Neural cell (in vitro differentiated cells): ENCODE results near the gene PCCA. TPM values are rescaled to one million over a fixed set of nuclear protein-coding genes. Genes with fewer than 3 reads are reported as not detected.

Experiments
- H2AFZ ChIP-seq: fragments of 200-600, 300-800 bp; sonication (generic), shearing (Covaris generic); 2 replicates; pipeline ENCODE4 v1.6.0; 2014; ENCODE audit warnings: low read depth, mild to moderate bottlenecking, antibody characterized with exemption, low read length, moderate library complexity
- H3F3A ChIP-seq: fragments of 200-600 bp; shearing (Covaris generic); 2 replicates; pipeline ENCODE4 v1.6.1; 2016; ENCODE audit warnings: mild to moderate bottlenecking, moderate library complexity, mixed read lengths, antibody characterized with exemption, low read length; ENCODE audit not compliant: insufficient read depth, poor library complexity, severe bottlenecking
- H3K27ac ChIP-seq: fragments of 200-600, 300-800 bp; sonication (generic), shearing (Covaris generic); 2 replicates; pipeline ENCODE4 v1.5.1; 2014; ENCODE audit warnings: mild to moderate bottlenecking, low read length, moderate library complexity
- H3K27me3 ChIP-seq: fragments of 300-800, 200-600 bp; sonication (generic), shearing (Covaris generic); 2 replicates; pipeline ENCODE4 v1.6.0; 2014; ENCODE audit warnings: mild to moderate bottlenecking, low read depth, low read length, moderate library complexity; ENCODE audit not compliant: insufficient read depth
- H3K36me3 ChIP-seq: fragments of 300-800, 200-600 bp; sonication (generic), shearing (Covaris generic); 2 replicates; pipeline ENCODE4 v1.5.1; 2014; ENCODE audit warnings: mild to moderate bottlenecking, antibody characterized with exemption, low read length, moderate library complexity; ENCODE audit not compliant: insufficient read depth
- H3K4me2 ChIP-seq: fragments of 300-800, 200-600 bp; sonication (generic), shearing (Covaris generic); 2 replicates; pipeline ENCODE4 v1.6.0; 2014; ENCODE audit warnings: mild to moderate bottlenecking, low read length
- H3K4me3 ChIP-seq: fragments of 300-800, 200-600 bp; sonication (generic), shearing (Covaris generic); 2 replicates; pipeline ENCODE4 v1.5.1; 2014; ENCODE audit warnings: mild to moderate bottlenecking, low read length, moderate library complexity
- H3K79me2 ChIP-seq: fragments of 200-600 bp; shearing (Covaris generic); replicated peaks from 2 replicates; pipeline ENCODE4 v1.6.0; 2014; ENCODE audit warnings: mild to moderate bottlenecking, low read length, moderate library complexity; ENCODE audit not compliant: insufficient read depth
- H3K9ac ChIP-seq: fragments of 300-800, 200-600 bp; sonication (generic), shearing (Covaris generic); 2 replicates; pipeline ENCODE4 v1.6.1; 2016; ENCODE audit warnings: mild to moderate bottlenecking, low read length, mixed read lengths
- H3K9me2 ChIP-seq: fragments of 200-600 bp; shearing (Covaris generic); 2 replicates; pipeline ENCODE4 v1.6.1; 2016; ENCODE audit warnings: mild to moderate bottlenecking, low read length, mixed read lengths; ENCODE audit not compliant: insufficient read depth
- H3K9me3 ChIP-seq: fragments of 200-600, 300-800 bp; sonication (generic), shearing (Covaris generic); 2 replicates; pipeline ENCODE4 v1.6.1; 2016; ENCODE audit warnings: mild to moderate bottlenecking, mixed run types, low read length, moderate library complexity, mixed read lengths
- H4K20me1 ChIP-seq: fragments of 200-600 bp; shearing (Covaris generic); 2 replicates; pipeline ENCODE4 v1.6.1; 2016; ENCODE audit warnings: mild to moderate bottlenecking, mixed run types; ENCODE audit not compliant: insufficient read depth
- CTCF ChIP-seq: fragments of 450-650 bp; IDR thresholded peaks from 2 replicates; pipeline ENCODE4 v1.5.1; 2014; ENCODE audit warnings: antibody characterized with exemption, mild to moderate bottlenecking, moderate library complexity; ENCODE audit not compliant: poor library complexity, severe bottlenecking
- EP300 ChIP-seq: fragments of 450-650 bp; conservative IDR thresholded peaks from 2 replicates; pipeline ENCODE4 v1.6.1; 2014; ENCODE audit warnings: antibody characterized with exemption, mild to moderate bottlenecking, moderate library complexity; ENCODE audit not compliant: poor library complexity, severe bottlenecking
- EZH2 ChIP-seq: fragments of 200-600, 300-800 bp; shearing (Covaris generic), sonication (generic); IDR thresholded peaks from 2 replicates; pipeline ENCODE4 v1.6.1; 2014; ENCODE audit warnings: antibody characterized with exemption, low read length, borderline replicate concordance, mild to moderate bottlenecking; ENCODE audit not compliant: insufficient read depth, poor library complexity, severe bottlenecking
- MXI1 ChIP-seq: fragments of 450-650 bp; conservative IDR thresholded peaks from 2 replicates; pipeline ENCODE4 v1.6.1; 2014; ENCODE audit warnings: antibody characterized with exemption, mild to moderate bottlenecking; ENCODE audit not compliant: poor library complexity, severe bottlenecking
- POLR2AphosphoS5 ChIP-seq: IDR thresholded peaks from 2 replicates; pipeline ENCODE4 v1.6.1; 2012
- RAD21 ChIP-seq: fragments of 450-650 bp; conservative IDR thresholded peaks from 2 replicates; pipeline ENCODE4 v1.6.1; 2014; ENCODE audit warnings: antibody characterized with exemption, mild to moderate bottlenecking, moderate library complexity
- REST ChIP-seq: IDR thresholded peaks from 2 replicates; pipeline ENCODE4 v1.6.1; 2012; ENCODE audit warnings: borderline replicate concordance
- SMC3 ChIP-seq: fragments of 450-650 bp; conservative IDR thresholded peaks from 2 replicates; pipeline ENCODE4 v1.6.1; 2014; ENCODE audit warnings: antibody characterized with exemption, mild to moderate bottlenecking, moderate library complexity; ENCODE audit not compliant: poor library complexity
- TAF1 ChIP-seq: IDR thresholded peaks from 2 replicates; pipeline ENCODE4 v1.6.1; 2012; ENCODE audit warnings: low read depth
- polyA plus RNA-seq: library from polyadenylated mRNA; depleted of rRNA; stranded (reverse); fragments of >200 nt; gene quantifications from 2 replicates; pipeline ENCODE4 v1.2.3, GENCODE V29; 2014

The PCCA gene
- polyA plus RNA-seq, 1 donor from 2014 or later = 17.0 TPM

- Histone ChIP-seq H3K4me2 (no peak overlapping the region), H2AFZ (no peak overlapping the region), H3K27me3 (no peaks in the 10 kb centered on the region), H3K27ac (no peak overlapping the region), H3K36me3 (no peaks in the 10 kb centered on the region), H3F3A (no peaks in the 10 kb centered on the region), H3K79me2 (no peaks in the 10 kb centered on the region), H4K20me1 (no peaks in the 10 kb centered on the region), H3K9ac (no peak overlapping the region), H3K9me2 (no peaks in the 10 kb centered on the region), H3K4me3 (no peak overlapping the region), H3K9me3 (no peaks in the 10 kb centered on the region)
- no peak for TF ChIP-seq SMC3
- TF ChIP-seq TAF1 = no peak
- TF ChIP-seq RAD21 = no peak
- TF ChIP-seq EZH2 = no peak
- TF ChIP-seq CTCF = no peak
- TF ChIP-seq REST = no peak
- no peak for TF ChIP-seq MXI1
- no peak for TF ChIP-seq EP300
- no peak for TF ChIP-seq POLR2AphosphoS5
Measured at GRCh38 chr13:100432611-100433010, 343.7 kb downstream of the PCCA start.

GRCh38 chr13:100433475-100433874 lies 344.6 kb downstream of the PCCA start:
- H3F3A ChIP-seq = no peaks in the 10 kb centered on the region
- no peak for TF ChIP-seq MXI1
- TF ChIP-seq TAF1 = no peak
- no peak for TF ChIP-seq EP300
- no peak for TF ChIP-seq RAD21
- no peak for TF ChIP-seq CTCF
- no peak for TF ChIP-seq POLR2AphosphoS5
- TF ChIP-seq EZH2 = no peak
- TF ChIP-seq SMC3 = no peak
- TF ChIP-seq REST = no peak
- no peak overlapping the region for H3K4me2 ChIP-seq

More at GRCh38 chr13:100433475-100433874, 344.6 kb downstream of the PCCA start:
- H4K20me1 ChIP-seq = no peaks in the 10 kb centered on the region
- no peaks in the 10 kb centered on the region for H3K36me3 ChIP-seq
- no peaks in the 10 kb centered on the region for H3K9me3 ChIP-seq
- H3K27me3 ChIP-seq = no peaks in the 10 kb centered on the region
- H3K79me2 ChIP-seq = no peaks in the 10 kb centered on the region
- H3K9me2 ChIP-seq = no peaks in the 10 kb centered on the region
- no peak overlapping the region for H2AFZ ChIP-seq
- no peak overlapping the region for H3K4me3 ChIP-seq
- H3K27ac ChIP-seq = no peak overlapping the region
- no peak overlapping the region for H3K9ac ChIP-seq
